UCSD-AML1 (cell line): ENCODE measurements around the gene RARB.

ENCODE experiments used
- DNase-seq: peaks from one replicate; lab custom pipeline; 2025; ENCODE audit not compliant: unreplicated experiment; lab: John Stamatoyannopoulos, UW

The RARB gene

DNA sequence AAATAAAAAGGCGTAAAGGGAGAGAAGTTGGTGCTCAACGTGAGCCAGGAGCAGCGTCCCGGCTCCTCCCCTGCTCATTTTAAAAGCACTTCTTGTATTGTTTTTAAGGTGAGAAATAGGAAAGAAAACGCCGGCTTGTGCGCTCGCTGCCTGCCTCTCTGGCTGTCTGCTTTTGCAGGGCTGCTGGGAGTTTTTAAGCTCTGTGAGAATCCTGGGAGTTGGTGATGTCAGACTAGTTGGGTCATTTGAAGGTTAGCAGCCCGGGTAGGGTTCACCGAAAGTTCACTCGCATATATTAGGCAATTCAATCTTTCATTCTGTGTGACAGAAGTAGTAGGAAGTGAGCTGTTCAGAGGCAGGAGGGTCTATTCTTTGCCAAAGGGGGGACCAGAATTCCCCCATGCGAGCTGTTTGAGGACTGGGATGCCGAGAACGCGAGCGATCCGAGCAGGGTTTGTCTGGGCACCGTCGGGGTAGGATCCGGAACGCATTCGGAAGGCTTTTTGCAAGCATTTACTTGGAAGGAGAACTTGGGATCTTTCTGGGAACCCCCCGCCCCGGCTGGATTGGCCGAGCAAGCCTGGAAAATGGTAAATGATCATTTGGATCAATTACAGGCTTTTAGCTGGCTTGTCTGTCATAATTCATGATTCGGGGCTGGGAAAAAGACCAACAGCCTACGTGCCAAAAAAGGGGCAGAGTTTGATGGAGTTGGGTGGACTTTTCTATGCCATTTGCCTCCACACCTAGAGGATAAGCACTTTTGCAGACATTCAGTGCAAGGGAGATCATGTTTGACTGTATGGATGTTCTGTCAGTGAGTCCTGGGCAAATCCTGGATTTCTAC is at the start of gene RARB:
Gene RARB, plus strand, starts transcription at position 322 of the 847 bp plus-strand sequence. Its CDS starts 469 bp downstream, at position 791.
- no peak for DNase-seq

GRCh38 chr3:25378786-25379311 is 49.2 kb upstream of the RARB start:
- no peak for DNase-seq

GRCh38 chr3:25380222-25380739 is 47.8 kb upstream of the RARB start:
- no peak for DNase-seq

- DNase-seq = no peak
Observed at GRCh38 chr3:25381083-25381482, 47.0 kb upstream of the RARB start.

DNA sequence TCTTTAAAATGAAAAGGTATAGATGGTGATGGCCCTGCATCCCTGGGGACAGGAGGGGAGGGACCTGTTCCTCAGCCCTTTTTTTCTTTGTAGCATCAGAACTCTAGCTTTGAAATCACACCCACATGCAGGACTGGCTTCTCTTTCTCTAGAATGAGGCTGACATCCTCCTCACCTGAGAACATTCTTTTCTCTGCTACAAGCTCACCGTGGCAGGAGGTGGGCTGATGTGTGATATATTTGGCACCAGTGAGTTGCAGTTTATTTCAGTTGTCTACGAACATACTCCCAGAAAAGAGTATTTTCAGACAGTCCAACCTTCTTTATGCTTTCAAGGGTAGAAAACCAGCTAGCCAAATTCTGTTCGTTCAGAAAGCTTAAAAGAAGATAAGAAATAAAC is 43.6 kb upstream of the RARB start:
- DNase-seq = no peak

DNA sequence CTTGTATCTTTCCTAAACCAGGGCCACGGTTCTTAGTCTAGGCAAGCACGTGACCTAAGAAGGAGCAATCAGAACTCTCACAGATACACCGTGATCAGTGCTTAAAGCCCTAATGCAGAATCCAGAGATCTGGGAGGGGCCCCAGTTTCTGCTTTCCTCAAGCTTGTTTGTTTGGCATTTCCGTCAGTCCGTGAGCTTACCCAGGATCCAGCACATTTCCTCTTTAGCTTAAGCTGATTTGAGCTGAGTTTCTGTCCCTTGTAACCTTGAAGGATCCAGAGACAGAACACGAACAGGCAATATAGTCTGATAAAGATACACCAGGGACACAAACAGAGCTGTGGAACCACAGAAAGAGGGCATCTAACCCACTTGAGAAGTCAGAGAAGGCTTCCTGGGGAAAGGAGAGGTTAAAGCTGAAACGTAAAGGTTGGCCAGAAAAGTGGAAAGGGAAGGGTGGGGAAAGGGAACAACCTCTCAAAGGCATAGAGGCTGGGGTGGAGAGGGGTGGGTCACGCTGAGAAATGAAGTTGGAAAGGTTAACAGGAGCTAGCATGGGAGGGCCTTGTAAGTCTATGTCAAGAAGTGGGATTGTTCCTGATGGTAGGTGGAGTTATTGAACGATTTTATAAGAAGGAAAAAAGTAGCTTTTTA is 42.1 kb upstream of the RARB start:
- no peak for DNase-seq

- no peak for DNase-seq
Observed at GRCh38 chr3:25386686-25387255, 41.3 kb upstream of the RARB start.

DNA sequence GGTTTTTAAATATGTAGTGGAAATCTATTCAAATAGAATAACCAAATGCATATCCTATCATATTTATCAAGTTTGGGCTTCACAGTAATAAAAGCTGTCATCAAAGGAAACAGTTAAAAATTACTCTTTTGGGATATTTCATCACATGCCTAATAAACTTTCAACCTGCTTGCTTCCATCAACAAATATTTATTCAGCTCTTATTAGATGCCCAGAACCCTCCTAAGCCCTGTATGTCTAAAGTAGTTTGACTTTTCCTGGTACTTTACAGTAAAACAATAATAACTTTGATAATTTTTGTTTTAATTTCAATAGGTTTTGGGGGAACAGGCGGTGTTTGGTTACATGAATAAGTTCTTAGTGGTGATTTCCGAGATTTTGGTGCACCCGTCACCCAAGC is 37.5 kb upstream of the RARB start:
- no peak for DNase-seq

- DNase-seq = no peak
Observed at GRCh38 chr3:25396251-25396650, 31.8 kb upstream of the RARB start.

DNA sequence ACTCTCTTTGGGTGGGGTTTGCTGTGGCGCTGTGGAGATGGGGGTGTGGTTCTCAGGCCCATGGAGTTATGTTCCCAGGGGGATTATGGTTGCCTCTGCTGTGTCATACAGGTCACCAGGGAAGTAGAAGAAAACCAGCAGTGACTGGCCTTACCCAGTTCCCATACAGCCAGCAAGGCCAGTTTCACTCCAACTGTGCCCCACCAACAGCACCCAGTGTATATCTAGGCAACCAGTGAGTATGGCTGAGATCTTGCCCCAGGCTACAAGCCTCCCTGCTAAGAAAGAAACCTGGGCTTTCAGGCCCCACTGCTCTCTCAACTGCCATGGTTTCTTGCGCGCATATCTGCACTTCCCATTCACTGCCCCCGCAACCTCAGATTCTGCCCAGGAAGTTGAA is 31.4 kb upstream of the RARB start:
- no peak for DNase-seq

DNA sequence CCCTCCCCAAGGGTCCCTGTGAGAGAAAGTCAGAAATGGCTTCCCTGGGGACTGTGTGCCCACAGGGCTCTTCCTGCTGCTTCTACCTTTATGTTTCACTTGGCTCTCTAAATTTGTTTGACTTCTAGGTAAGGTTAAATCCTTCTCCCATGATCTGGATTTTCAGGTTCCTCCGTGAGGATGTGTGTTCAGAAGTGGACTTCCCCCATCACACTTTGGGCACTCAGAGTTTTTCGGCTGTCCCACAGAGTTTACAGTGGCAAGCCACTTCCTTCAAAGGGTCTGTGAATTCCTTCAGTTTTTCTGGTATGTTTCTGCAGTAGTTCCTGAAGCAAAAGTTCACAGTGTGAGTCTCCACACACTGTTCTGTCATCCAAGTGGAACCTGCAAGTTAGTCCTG is 30.9 kb upstream of the RARB start:
- DNase-seq = no peak

GRCh38 chr3:25400587-25400986 is 27.5 kb upstream of the RARB start:
- DNase-seq = no peak

- no peak for DNase-seq
Observed at GRCh38 chr3:25403968-25404367, 24.1 kb upstream of the RARB start.

- DNase-seq = no peak
Observed at GRCh38 chr3:25404569-25404968, 23.5 kb upstream of the RARB start.

- no peak for DNase-seq
Observed at GRCh38 chr3:25405335-25405734, 22.7 kb upstream of the RARB start.

DNA sequence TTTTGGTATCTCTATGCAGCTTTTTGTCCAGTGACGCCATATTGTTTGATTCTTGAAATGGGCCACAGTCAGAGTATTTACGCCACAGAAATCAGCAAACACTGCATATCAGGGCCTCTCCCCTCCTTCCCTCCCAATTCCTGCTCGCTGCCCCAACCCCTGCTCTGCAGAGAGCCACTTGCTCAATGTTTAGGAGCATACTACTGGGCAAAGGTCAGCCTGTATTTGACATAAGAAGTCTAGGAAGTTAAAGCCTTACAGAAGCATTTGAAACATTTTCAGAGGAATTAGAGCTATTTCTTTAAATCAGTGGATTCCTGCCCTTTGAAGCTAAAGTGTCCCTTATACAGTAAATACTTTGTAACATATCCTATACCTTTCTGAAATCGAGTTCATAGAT is 17.4 kb upstream of the RARB start:
- no peak for DNase-seq

- no peak for DNase-seq
Observed at GRCh38 chr3:25412269-25412668, 15.8 kb upstream of the RARB start.

GRCh38 chr3:25416176-25416575 is 11.9 kb upstream of the RARB start:
- DNase-seq = no peak

- DNase-seq = no peak
Observed at GRCh38 chr3:25418596-25418995, 9.5 kb upstream of the RARB start.

DNA sequence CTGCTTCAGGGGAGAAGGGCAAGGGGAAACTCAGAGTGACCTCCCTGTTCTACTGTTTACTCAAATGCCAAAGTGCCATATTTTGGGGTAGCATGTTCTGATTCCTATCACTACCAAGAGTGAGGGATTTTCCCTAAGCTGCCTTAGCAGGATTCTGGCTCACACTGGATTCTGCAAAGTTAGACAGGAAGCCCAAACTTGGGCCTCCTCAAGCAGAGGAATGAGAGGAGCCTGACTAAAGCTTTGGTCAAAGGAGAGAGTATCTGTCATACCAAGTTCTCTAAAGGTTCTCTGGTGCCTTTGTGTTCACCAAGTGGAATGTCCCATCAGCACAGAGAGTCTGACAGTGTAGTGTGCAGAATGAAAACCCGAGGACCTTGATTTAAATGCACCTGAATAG is 8.8 kb upstream of the RARB start:
- no peak for DNase-seq

- DNase-seq = no peak
Observed at GRCh38 chr3:25420147-25420546, 7.9 kb upstream of the RARB start.

DNA sequence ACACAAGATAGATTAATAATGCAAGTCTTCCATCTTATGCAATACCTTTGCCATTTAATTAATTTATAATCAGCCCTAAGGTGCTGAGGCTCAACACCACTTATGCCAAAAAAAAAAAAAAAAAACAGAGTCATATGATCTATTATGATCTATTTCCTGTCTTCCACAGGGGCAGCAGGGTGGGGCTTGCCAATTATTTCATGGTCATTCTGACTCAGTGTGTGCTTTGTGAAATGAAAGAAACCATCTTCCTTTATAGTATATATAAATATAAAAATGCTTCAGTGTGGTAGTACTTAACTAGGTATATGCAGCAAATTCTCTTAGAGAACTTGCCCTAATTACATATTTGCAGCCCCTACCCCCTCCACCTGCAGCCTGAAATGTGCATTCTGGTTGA is 7.2 kb upstream of the RARB start:
- DNase-seq = no peak
